Measurements from ENCODE around the gene LRRC32. TPM values are rescaled to one million over a fixed set of nuclear protein-coding genes. Genes with fewer than 3 reads are reported as not detected.

LRRC32 gene
- total RNA-seq, 1 experiment from 2014 or later: 0.15 TPM

GRCh38 chr11:76659672-76660532 is 10.6 kb downstream of the LRRC32 start:
- in situ Hi-C loops (cut with HindIII; ENCODE audit: low pct_unique_long_range_greater_than_20kb, low sequenced_read_pairs): no loop called here
- H3K27me3 ChIP-seq (ENCODE audit: control insufficient read depth, insufficient read depth, low read length): no peaks in the 10 kb centered on the region

More at GRCh38 chr11:76659672-76660532, 10.6 kb downstream of the LRRC32 start:
- no peak overlapping the region for H3K4me3 ChIP-seq (ENCODE audit: low read depth in 2 of 2, low read length in 2 of 2)
- BruUV-seq (replicated peaks): no TSS peak
- no peaks in the 10 kb centered on the region for H3K9me3 ChIP-seq (ENCODE audit: control insufficient read depth, insufficient read depth, low read depth, low read length)
- POLR2A ChIA-PET: interaction anchor here (0.6 kb wide), 1 partner anchor 285 kb away, joined by 4 read pairs; no protein-coding TSS in a partner anchor
- H3K4me1 ChIP-seq (ENCODE audit: control insufficient read depth, insufficient read depth, low read length): no peaks in the 10 kb centered on the region
- DNase-seq (ENCODE audit: low read depth, low spot score) (no peak), ATAC-seq (no peak)
- TF ChIP-seq TCF7L2 (IDR thresholded peaks at IDR 0.05; ENCODE audit: low read depth, low read length) (no peak), CTCF (IDR thresholded peaks at IDR 0.05) (no peak), REST (IDR thresholded peaks at IDR 0.05; ENCODE audit: insufficient read depth in 1 of 2, low read depth in 2 of 2, low read length in 1 of 2) (no peak), POLR2AphosphoS5 (IDR thresholded peaks at IDR 0.05; ENCODE audit: low read depth, low read length) (no peak), SIN3A (IDR thresholded peaks at IDR 0.05; ENCODE audit: borderline replicate concordance, insufficient read depth, low read depth, low read length) (no peak)
- CTCF ChIA-PET: no interaction called here
- H3K27ac ChIP-seq (ENCODE audit: low read length): no peak overlapping the region
- intact Hi-C loops (cut with micrococcal nuclease; ENCODE audit: unreplicated experiment): no loop called here
- H3K36me3 ChIP-seq (ENCODE audit: control insufficient read depth, insufficient read depth, low read length): no peaks in the 10 kb centered on the region

Data from Panc1 (cell line).